A549 (cell line): ENCODE data around the gene OBSCN. TPM values are rescaled to one million over a fixed set of nuclear protein-coding genes. Genes with fewer than 3 reads are reported as not detected.

Experiments
- ATAC-seq, 2 experiments: fragments of 200-7000 bp in 1 of 2; fragments of >200 bp in 1 of 2; cut with Nextera tagmentation in 1 of 2; cut with Tn5 transposase in 1 of 2; 3 replicates each; pipeline versions ENCODE4 v1.8.0 to v1.9.1; 2018 to 2020; ENCODE audit warnings: mild to moderate bottlenecking in 1 of 2, moderate library complexity in 1 of 2
- CTCF ChIA-PET: fragments of 300-600 bp; sonication (Branson Sonifier 250); formaldehyde crosslinking; extraction: SDS; loops from one replicate; lab custom pipeline; 2021; ENCODE audit warnings: antibody characterized with exemption, inconsistent platforms; lab: Yijun Ruan, JAX
- POLR2A ChIA-PET: fragments of 350-600 bp; formaldehyde crosslinking; extraction: SDS; loops from one replicate; lab custom pipeline; 2021; ENCODE audit warnings: antibody characterized with exemption, inconsistent platforms; lab: Yijun Ruan, JAX
- DNase-seq, 2 experiments: peaks; one replicate each; pipeline versions ENCODE4 v3.0.0 to v3.0.0-alpha.2; 2011 to 2016; ENCODE audit warnings: low read depth in 1 of 2, low spot score in 1 of 2
- FAIRE-seq: peaks from 2 replicates; lab custom pipeline; 2011; peaks lifted over from hg19 to GRCh38; lab: Jason Lieb, UNC
- H3K27ac ChIP-seq, 2 experiments: fragments of >200 bp; sonication (Bioruptor Twin); formaldehyde crosslinking; 3 replicates each; pipeline ENCODE4 v1.5.1; 2016 to 2017
- H3K4me1 ChIP-seq: fragments of >200 bp; sonication (Bioruptor Twin); formaldehyde crosslinking; 3 replicates; pipeline ENCODE4 v1.6.1; 2016
- H3K4me2 ChIP-seq: fragments of >200 bp; sonication (Bioruptor Twin); formaldehyde crosslinking; 3 replicates; pipeline ENCODE4 v1.6.1; 2016
- H3K4me3 ChIP-seq: fragments of >200 bp; sonication (Bioruptor Twin); formaldehyde crosslinking; 3 replicates; pipeline ENCODE4 v1.5.1; 2016
- H3K9me3 ChIP-seq: fragments of >200 bp; sonication (Bioruptor Twin); formaldehyde crosslinking; 3 replicates; pipeline ENCODE4 v1.6.1; 2016
- CEBPB ChIP-seq, 2 experiments: fragments of >200 bp in 1 of 2; sonication (Bioruptor Twin) in 1 of 2; formaldehyde crosslinking in 1 of 2; IDR thresholded peaks; 2 replicates each; pipeline ENCODE4 v1.6.1; 2012 to 2016
- CHD4 ChIP-seq: fragments of 200-600 bp; sonication (generic); IDR thresholded peaks from 2 replicates; pipeline ENCODE4 v1.6.1; 2016; ENCODE audit warnings: antibody characterized with exemption, mild to moderate bottlenecking, borderline replicate concordance
- EHMT2 ChIP-seq: fragments of 200-600 bp; sonication (generic); IDR thresholded peaks from 2 replicates; pipeline ENCODE4 v1.6.1; 2016; ENCODE audit warnings: antibody characterized with exemption, low read depth, mild to moderate bottlenecking, moderate library complexity
- EP300 ChIP-seq, 2 experiments: fragments of >200 bp; sonication (Bioruptor Twin); formaldehyde crosslinking; IDR thresholded peaks; 2 replicates in 1 of 2; 3 replicates in 1 of 2; pipeline ENCODE4 v1.6.1; 2016 to 2017
- ESRRA ChIP-seq: fragments of 150-350 bp; IDR thresholded peaks from 2 replicates; pipeline ENCODE4 v1.6.1; 2014; ENCODE audit warnings: mild to moderate bottlenecking, low read length, borderline replicate concordance
- FOSB ChIP-seq: fragments of 250-450 bp; sonication (Bioruptor Pico); IDR thresholded peaks from 2 replicates; pipeline ENCODE4 v1.5.0; 2020; ENCODE audit warnings: mild to moderate bottlenecking, moderate library complexity
- HEYL ChIP-seq: fragments of 250-450 bp; sonication (Bioruptor Pico); IDR thresholded peaks from 2 replicates; pipeline ENCODE4 v1.8.0; 2021; ENCODE audit warnings: mild to moderate bottlenecking, moderate library complexity
- HOXA7 ChIP-seq: fragments of 250-450 bp; sonication (Bioruptor Pico); IDR thresholded peaks from 2 replicates; pipeline ENCODE4 v1.5.0; 2020; ENCODE audit warnings: mild to moderate bottlenecking, moderate library complexity
- HOXB5 ChIP-seq: fragments of 250-450 bp; sonication (Bioruptor Pico); IDR thresholded peaks from 2 replicates; pipeline ENCODE4 v1.5.0; 2020; ENCODE audit warnings: mild to moderate bottlenecking, moderate library complexity
- KDM5A ChIP-seq: fragments of 200-600 bp; sonication (generic); IDR thresholded peaks from 2 replicates; pipeline ENCODE4 v1.6.1; 2016; ENCODE audit warnings: antibody characterized with exemption, mild to moderate bottlenecking
- POLR2AphosphoS2 ChIP-seq: conservative IDR thresholded peaks from 2 replicates; pipeline ENCODE4 v1.6.1; 2012; ENCODE audit warnings: low read length, improper control_type of control experiment, inconsistent platforms
- WGBS: methylation state at CpG from one replicate; pipeline ENCODE4 v1.1.6; 2017; ENCODE audit errors: missing lambda C conversion rate; 5-methylcytosine and 5-hydroxymethylcytosine counted together
- polyA plus RNA-seq, 4 experiments: library from polyadenylated mRNA; depleted of rRNA in 3 of 4; stranded (reverse); fragments of >200 nt; fragmentation: RNase III in 1 of 4; extraction: RNeasy Plus Mini Kit Qiagen cat#74134 plus additional on column Dnase treatment in 1 of 4; gene quantifications; 2 replicates in 3 of 4; 3 replicates in 1 of 4; pipeline ENCODE4 v1.2.3, GENCODE V29; 2011 to 2017
- TF ChIP-seq, protein P1 (sequence below): fragments of 450-650 bp; IDR thresholded peaks from 2 replicates; pipeline ENCODE4 v1.6.1; 2014; ENCODE audit warnings: antibody characterized with exemption
- TF ChIP-seq, protein P2 (sequence below): fragments of >200 bp; sonication (Bioruptor Twin); formaldehyde crosslinking; IDR thresholded peaks from 3 replicates; pipeline ENCODE4 v1.6.1; 2016
- TF ChIP-seq, protein P3 (sequence below): IDR thresholded peaks from 2 replicates; pipeline ENCODE4 v1.6.1; 2012
- TF ChIP-seq, protein P4 (sequence below): fragments of >200 bp; sonication (Bioruptor Twin); formaldehyde crosslinking; IDR thresholded peaks from 3 replicates; pipeline ENCODE4 v1.5.1; 2016

Gene OBSCN
- polyA plus RNA-seq, 2 of the 4 experiments (the other 2 are of a cell fraction): 3.1 to 6.8 TPM

DNA sequence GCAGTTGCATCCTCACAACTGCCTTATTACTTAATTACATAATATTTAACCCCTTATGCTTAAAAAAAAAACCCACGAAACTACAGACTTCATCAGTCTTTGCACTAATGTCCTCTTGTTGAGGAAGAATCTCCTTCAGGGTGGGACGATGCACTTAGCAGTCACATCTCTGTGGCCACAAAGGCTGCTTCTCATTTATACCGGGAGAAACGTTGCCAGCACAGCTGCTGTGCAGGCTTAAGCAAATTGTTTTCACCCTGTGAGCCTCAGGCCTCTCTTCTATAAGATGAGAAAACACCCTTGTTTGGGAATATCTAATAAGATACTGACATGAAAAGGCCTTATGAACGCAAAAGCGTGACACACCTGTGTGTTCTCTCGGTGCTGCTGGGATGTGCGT lies 2.9 kb upstream of the OBSCN start:
- Histone ChIP-seq H3K27ac (no peak overlapping the region), H3K4me3 (no peak overlapping the region), H3K4me2 (no peak overlapping the region)
- TF ChIP-seq, protein P1, sequence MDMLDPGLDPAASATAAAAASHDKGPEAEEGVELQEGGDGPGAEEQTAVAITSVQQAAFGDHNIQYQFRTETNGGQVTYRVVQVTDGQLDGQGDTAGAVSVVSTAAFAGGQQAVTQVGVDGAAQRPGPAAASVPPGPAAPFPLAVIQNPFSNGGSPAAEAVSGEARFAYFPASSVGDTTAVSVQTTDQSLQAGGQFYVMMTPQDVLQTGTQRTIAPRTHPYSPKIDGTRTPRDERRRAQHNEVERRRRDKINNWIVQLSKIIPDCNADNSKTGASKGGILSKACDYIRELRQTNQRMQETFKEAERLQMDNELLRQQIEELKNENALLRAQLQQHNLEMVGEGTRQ: no peak
- TF ChIP-seq EP300 (IDR thresholded peaks at IDR 0.05) (no peak), CEBPB (IDR thresholded peaks at IDR 0.05) (no peak)
- TF ChIP-seq, all 56 proteins: peak for 0
- 70% methylated on average over 8 of the region's 8 CpGs for WGBS
- FAIRE-seq: no peak
- no peak for ATAC-seq
- Histone ChIP-seq H3K9me3 (peaks cover 7% of the 10 kb centered on the region), H3K4me1 (peaks cover 8% of the 10 kb centered on the region)
- DNase-seq: no peak
- CTCF ChIA-PET: interaction anchor here (1.1 to 2.5 kb wide), 2 partner anchors 9 to 205 kb away, joined by 4 to 10 read pairs; no protein-coding TSS in a partner anchor
- POLR2A ChIA-PET: no interaction called here

DNA sequence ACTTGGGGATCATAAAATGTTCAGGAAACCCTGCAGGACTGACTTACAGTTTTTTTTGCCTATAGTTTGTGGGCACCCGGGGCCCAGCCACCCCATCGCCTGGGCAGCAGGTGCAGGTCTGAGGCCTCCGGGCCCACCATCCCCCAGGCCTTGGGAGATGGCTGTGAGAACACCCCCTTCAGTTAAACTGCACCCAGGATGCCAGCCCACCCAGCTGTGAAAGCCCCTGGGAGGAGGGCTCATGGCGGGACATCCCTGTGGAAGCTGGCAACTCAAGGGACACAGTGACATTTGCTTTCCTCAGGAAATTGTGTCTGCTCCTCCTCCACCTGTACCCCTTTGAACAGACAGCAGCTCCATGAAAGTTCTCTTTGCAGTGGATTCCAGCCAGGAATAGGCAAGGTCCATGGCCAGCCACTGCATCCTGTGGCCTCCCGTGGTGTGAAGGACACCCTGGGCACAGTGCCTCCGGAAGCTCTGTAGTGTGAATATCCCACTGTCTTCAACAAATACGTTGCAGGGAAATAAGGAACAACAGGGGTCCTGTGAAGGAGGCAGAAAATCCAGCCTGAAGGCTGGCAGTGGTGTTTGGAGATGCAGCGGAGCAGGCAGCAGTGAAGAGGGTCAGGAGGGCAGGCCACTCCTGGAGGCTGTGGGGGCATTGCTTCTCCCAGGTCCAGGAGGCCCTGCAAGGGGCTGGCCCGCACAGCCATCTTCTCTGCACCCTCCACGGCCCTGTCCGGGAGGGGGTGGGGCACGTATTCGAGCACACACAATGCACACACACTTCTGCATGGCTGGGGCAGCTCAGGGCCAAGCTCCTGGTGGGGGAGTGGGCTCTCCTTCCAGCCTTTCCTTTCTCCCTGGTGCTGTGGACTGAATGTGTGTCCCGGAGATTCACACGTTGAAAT lies 2.1 kb upstream of the OBSCN start:
- H3K27ac ChIP-seq: no peak overlapping the region
- WGBS: 67% methylated on average over 11 of the region's 15 CpGs
- POLR2A ChIA-PET: no interaction called here
- H3K4me3 ChIP-seq: no peak overlapping the region
- peaks cover 16% of the 10 kb centered on the region for H3K4me1 ChIP-seq
- TF ChIP-seq ESRRA: no peak
- no peak for TF ChIP-seq KDM5A
- no peak for TF ChIP-seq HOXA7 (CRISPR knock-in tag)
- no peak for TF ChIP-seq FOSB
- CTCF ChIA-PET: interaction anchor here (0.6 to 1.2 kb wide), 5 partner anchors 18 to 1867 kb away, joined by 3 to 4 read pairs (median 3); no protein-coding TSS in a partner anchor
- ATAC-seq (no peak), DNase-seq (no peak), FAIRE-seq (no peak)
- H3K9me3 ChIP-seq: no peaks in the 10 kb centered on the region
- no peak overlapping the region for H3K4me2 ChIP-seq

DNA sequence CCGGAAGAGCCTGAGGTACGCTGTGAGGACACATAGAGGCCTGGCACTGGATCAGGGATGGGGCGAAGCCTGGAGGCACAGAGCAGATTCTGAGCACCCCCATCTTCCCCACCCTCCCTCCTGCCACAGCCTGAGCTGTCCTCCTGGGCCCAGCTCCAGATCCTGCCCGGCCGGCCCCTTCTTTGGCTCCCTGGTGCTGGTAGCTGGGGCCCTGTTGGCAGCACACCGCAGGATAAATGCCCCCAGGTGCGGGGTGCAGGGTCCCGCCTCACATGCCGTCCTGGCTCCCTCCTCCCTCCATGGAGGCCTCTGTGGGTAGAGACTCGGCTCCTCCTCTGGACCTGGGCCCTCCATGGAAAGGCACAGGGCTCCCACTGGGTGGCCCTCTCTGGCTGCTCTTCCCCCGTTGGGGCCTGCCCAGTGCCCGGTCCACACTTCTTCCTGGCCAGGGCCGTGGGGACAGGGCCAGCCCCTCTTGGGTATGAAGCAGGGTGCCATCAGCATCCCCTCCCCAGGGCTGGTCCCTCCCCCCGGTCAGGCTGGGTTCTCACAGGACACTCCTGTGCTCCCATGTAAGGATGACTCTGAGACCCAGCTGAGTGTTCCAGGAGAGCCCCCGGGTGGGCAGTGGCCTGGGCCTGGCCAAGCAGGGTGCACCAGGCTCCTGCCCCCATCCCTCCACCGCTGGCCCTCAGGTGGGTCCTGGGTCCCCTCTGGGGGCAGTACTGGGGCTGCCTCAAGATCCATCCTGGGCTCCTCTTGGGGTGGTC lies 1.1 kb upstream of the OBSCN start:
- H3K9me3 ChIP-seq: no peaks in the 10 kb centered on the region
- TF ChIP-seq CHD4: no peak
- TF ChIP-seq EHMT2: no peak
- TF ChIP-seq, protein P2, sequence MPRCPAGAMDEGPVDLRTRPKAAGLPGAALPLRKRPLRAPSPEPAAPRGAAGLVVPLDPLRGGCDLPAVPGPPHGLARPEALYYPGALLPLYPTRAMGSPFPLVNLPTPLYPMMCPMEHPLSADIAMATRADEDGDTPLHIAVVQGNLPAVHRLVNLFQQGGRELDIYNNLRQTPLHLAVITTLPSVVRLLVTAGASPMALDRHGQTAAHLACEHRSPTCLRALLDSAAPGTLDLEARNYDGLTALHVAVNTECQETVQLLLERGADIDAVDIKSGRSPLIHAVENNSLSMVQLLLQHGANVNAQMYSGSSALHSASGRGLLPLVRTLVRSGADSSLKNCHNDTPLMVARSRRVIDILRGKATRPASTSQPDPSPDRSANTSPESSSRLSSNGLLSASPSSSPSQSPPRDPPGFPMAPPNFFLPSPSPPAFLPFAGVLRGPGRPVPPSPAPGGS: no peak
- TF ChIP-seq POLR2AphosphoS2: no peak
- TF ChIP-seq, protein P3, sequence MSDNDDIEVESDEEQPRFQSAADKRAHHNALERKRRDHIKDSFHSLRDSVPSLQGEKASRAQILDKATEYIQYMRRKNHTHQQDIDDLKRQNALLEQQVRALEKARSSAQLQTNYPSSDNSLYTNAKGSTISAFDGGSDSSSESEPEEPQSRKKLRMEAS: no peak
- TF ChIP-seq HOXB5 (CRISPR knock-in tag): no peak
- no peak for TF ChIP-seq HEYL
- TF ChIP-seq, protein P4, sequence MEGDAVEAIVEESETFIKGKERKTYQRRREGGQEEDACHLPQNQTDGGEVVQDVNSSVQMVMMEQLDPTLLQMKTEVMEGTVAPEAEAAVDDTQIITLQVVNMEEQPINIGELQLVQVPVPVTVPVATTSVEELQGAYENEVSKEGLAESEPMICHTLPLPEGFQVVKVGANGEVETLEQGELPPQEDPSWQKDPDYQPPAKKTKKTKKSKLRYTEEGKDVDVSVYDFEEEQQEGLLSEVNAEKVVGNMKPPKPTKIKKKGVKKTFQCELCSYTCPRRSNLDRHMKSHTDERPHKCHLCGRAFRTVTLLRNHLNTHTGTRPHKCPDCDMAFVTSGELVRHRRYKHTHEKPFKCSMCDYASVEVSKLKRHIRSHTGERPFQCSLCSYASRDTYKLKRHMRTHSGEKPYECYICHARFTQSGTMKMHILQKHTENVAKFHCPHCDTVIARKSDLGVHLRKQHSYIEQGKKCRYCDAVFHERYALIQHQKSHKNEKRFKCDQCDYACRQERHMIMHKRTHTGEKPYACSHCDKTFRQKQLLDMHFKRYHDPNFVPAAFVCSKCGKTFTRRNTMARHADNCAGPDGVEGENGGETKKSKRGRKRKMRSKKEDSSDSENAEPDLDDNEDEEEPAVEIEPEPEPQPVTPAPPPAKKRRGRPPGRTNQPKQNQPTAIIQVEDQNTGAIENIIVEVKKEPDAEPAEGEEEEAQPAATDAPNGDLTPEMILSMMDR: no peak
- ChIA-PET POLR2A (no interaction called here), CTCF (interaction anchor here (0.6 to 1.2 kb wide), 4 partner anchors 17 to 1868 kb away, joined by 3 to 4 read pairs (median 3); no protein-coding TSS in a partner anchor)
- no peak for FAIRE-seq
- no peak for DNase-seq
- peaks cover 17% of the 10 kb centered on the region for H3K4me1 ChIP-seq
- H3K27ac ChIP-seq: no peak overlapping the region
- peak in 1 of 2 experiments; percentile 12; a peak in 3 of 6 replicates for ATAC-seq
- no peak overlapping the region for H3K4me3 ChIP-seq
- H3K4me2 ChIP-seq: no peak overlapping the region
- WGBS: 82% methylated on average over 10 of the region's 16 CpGs
